ENCODE results near the gene CCL24. TPM values are rescaled to one million over a fixed set of nuclear protein-coding genes. Genes with fewer than 3 reads are reported as not detected.

CCL24 gene
- total and polyA plus RNA-seq, 2 of the 4 experiments (the other 2 are of a cell fraction): not detected

DNA sequence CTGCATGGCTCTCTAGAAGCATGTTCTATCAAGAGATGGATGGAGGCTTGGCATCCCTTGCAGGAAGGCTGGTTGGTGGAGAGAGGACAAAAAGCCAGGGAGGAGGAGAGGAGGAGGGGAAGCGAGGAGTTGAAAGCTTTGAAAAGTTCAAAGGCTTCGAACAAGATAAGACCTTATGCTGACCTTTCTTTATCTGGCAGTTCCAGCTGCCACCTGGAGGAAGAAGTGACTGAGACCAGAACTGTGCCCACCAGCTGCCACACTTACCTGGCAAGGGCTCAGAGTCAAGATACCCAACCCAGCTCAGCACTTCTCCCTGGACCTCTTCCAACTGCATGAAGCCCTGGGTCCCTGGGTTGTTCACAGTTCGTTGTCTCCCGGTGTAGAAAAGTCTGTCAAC is 14.8 kb downstream of the CCL24 start:
- H3K9me3 ChIP-seq (ENCODE audit: control insufficient read depth, insufficient read depth, low read length): no peaks in the 10 kb centered on the region
- H4K20me1 ChIP-seq (ENCODE audit: insufficient read depth, low read length): no peaks in the 10 kb centered on the region
- in situ Hi-C loops (cut with MboI; ENCODE audit: low sequenced_read_pairs): no loop called here
- H3K4me1 ChIP-seq (ENCODE audit: control insufficient read depth, insufficient read depth, low read length): no peaks in the 10 kb centered on the region
- no peak overlapping the region for H2BK5ac ChIP-seq (ENCODE audit: low read depth, low read length, poor library complexity, severe bottlenecking)
- BruUV-seq (replicated peaks): no TSS peak
- no peak overlapping the region for H3K4me2 ChIP-seq (ENCODE audit: low read depth, low read length)
- H3K79me1 ChIP-seq (ENCODE audit: low read depth in 1 of 2, low read length in 2 of 2): no peaks in the 10 kb centered on the region
- H2BK120ac ChIP-seq (ENCODE audit: low read depth, low read length): no peak overlapping the region
- no peak overlapping the region for H4K5ac ChIP-seq (ENCODE audit: low read depth, low read length)
- ChIA-PET POLR2A (ENCODE audit: unreplicated experiment) (no interaction called here), CTCF (no interaction called here)
- no peak overlapping the region for H2BK20ac ChIP-seq (ENCODE audit: low read depth, low read length)
- no peak overlapping the region for H3K27ac ChIP-seq (ENCODE audit: insufficient read depth, low read length)
- H3K36me3 ChIP-seq (ENCODE audit: control insufficient read depth, insufficient read depth, low read length): no peaks in the 10 kb centered on the region
- H3K4ac ChIP-seq (ENCODE audit: low read depth, low read length): no peak overlapping the region
- H2AK9ac ChIP-seq (replicated peaks; ENCODE audit: low read depth, low read length, poor library complexity): no peak overlapping the region
- intact Hi-C loops (cut with micrococcal nuclease): no loop called here
- no peak overlapping the region for H2BK15ac ChIP-seq (ENCODE audit: low read depth, low read length)
- no peak for DNase-seq
- H3K9ac ChIP-seq (ENCODE audit: low read depth, low read length): no peak overlapping the region
- H2AFZ ChIP-seq (replicated peaks; ENCODE audit: low read length, poor library complexity): no peak overlapping the region
- H4K91ac ChIP-seq (ENCODE audit: insufficient read depth, low read depth, low read length): no peak overlapping the region
- no peak overlapping the region for H3K56ac ChIP-seq (ENCODE audit: extremely low read depth, insufficient read depth, low read length)
- H4K8ac ChIP-seq (ENCODE audit: low read depth in 2 of 2, low read length in 2 of 2): no peak overlapping the region
- no peak overlapping the region for H3K14ac ChIP-seq (replicated peaks; ENCODE audit: low read depth, low read length)
- H2AK5ac ChIP-seq (ENCODE audit: low read depth, low read length): no peak overlapping the region
- TF ChIP-seq MAZ (IDR thresholded peaks at IDR 0.05; ENCODE audit: borderline replicate concordance, low read depth, low read length) (no peak), MAFK (IDR thresholded peaks at IDR 0.05; ENCODE audit: low read depth, low read length) (no peak), CHD1 (IDR thresholded peaks at IDR 0.05; ENCODE audit: low read depth, low read length) (no peak), FOS (IDR thresholded peaks at IDR 0.05; ENCODE audit: low read depth, low read length) (no peak), SMC3 (IDR thresholded peaks at IDR 0.05; ENCODE audit: low read depth, low read length) (no peak), MXI1 (IDR thresholded peaks at IDR 0.05; ENCODE audit: borderline replicate concordance, low read depth, low read length) (no peak), CEBPB (IDR thresholded peaks at IDR 0.05; ENCODE audit: low read depth, low read length) (no peak), BHLHE40 (IDR thresholded peaks at IDR 0.05; ENCODE audit: low read depth, low read length) (no peak), RFX5 (IDR thresholded peaks at IDR 0.05; ENCODE audit: low read depth, low read length) (no peak), RAD21 (IDR thresholded peaks at IDR 0.05; ENCODE audit: low read length) (no peak)
- TF ChIP-seq, protein P1, sequence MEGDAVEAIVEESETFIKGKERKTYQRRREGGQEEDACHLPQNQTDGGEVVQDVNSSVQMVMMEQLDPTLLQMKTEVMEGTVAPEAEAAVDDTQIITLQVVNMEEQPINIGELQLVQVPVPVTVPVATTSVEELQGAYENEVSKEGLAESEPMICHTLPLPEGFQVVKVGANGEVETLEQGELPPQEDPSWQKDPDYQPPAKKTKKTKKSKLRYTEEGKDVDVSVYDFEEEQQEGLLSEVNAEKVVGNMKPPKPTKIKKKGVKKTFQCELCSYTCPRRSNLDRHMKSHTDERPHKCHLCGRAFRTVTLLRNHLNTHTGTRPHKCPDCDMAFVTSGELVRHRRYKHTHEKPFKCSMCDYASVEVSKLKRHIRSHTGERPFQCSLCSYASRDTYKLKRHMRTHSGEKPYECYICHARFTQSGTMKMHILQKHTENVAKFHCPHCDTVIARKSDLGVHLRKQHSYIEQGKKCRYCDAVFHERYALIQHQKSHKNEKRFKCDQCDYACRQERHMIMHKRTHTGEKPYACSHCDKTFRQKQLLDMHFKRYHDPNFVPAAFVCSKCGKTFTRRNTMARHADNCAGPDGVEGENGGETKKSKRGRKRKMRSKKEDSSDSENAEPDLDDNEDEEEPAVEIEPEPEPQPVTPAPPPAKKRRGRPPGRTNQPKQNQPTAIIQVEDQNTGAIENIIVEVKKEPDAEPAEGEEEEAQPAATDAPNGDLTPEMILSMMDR (conservative IDR thresholded peaks at IDR 0.05; ENCODE audit: low read depth, low read length): no peak
- TF ChIP-seq, protein P2, sequence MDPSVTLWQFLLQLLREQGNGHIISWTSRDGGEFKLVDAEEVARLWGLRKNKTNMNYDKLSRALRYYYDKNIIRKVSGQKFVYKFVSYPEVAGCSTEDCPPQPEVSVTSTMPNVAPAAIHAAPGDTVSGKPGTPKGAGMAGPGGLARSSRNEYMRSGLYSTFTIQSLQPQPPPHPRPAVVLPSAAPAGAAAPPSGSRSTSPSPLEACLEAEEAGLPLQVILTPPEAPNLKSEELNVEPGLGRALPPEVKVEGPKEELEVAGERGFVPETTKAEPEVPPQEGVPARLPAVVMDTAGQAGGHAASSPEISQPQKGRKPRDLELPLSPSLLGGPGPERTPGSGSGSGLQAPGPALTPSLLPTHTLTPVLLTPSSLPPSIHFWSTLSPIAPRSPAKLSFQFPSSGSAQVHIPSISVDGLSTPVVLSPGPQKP (IDR thresholded peaks at IDR 0.05; ENCODE audit: borderline replicate concordance, low read depth, low read length): no peak
- TF ChIP-seq, protein P3, sequence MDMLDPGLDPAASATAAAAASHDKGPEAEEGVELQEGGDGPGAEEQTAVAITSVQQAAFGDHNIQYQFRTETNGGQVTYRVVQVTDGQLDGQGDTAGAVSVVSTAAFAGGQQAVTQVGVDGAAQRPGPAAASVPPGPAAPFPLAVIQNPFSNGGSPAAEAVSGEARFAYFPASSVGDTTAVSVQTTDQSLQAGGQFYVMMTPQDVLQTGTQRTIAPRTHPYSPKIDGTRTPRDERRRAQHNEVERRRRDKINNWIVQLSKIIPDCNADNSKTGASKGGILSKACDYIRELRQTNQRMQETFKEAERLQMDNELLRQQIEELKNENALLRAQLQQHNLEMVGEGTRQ (IDR thresholded peaks at IDR 0.05; ENCODE audit: low read depth, low read length): no peak
- H3K4me3 ChIP-seq (ENCODE audit: insufficient read depth, low read depth, low read length): no peak overlapping the region
- H3K18ac ChIP-seq (ENCODE audit: low read depth, low read length): no peak overlapping the region
- H3K9me1 ChIP-seq (ENCODE audit: insufficient read depth, low read length): no peaks in the 10 kb centered on the region
- H3K27me3 ChIP-seq (ENCODE audit: control insufficient read depth, insufficient read depth, low read length): peaks cover 32% of the 10 kb centered on the region
- no CpG with 5 or more reads among the region's 4 CpGs for WGBS, 2 experiments (ENCODE audit: extremely low coverage in 2 of 2, insufficient read length in 1 of 2)
- dilution Hi-C loops (cut with HindIII; ENCODE audit: low sequenced_read_pairs, unreplicated experiment): no loop called here
- H3K23ac ChIP-seq (ENCODE audit: low read depth, low read length): no peak overlapping the region
- ATAC-seq (ENCODE audit: low read depth): no peak

All from IMR-90 (cell line).